C4-2B (cell line): ENCODE measurements around the gene PNMA1.
"Not testable (repeated sequence)": the region's sequence is repeated elsewhere in the genome, so short reads cannot be mapped to it uniquely, and the experiment has no call there.

Experiments
- CTCF ChIP-seq: fragments of 450-650 bp; conservative IDR thresholded peaks from 2 replicates; pipeline ENCODE4 v1.5.1; 2017; ENCODE audit warnings: mild to moderate bottlenecking
- ZFX ChIP-seq: fragments of 450-650 bp; IDR thresholded peaks from 2 replicates; pipeline ENCODE4 v1.6.1; 2017

- TF ChIP-seq CTCF, ZFX: not testable (repeated sequence)
Measured at GRCh38 chr14:73708076-73708475, 6.1 kb downstream of the PNMA1 start.
